GM13977 (cell line): ENCODE results near the gene CLDN11.

Experiments
- DNase-seq: peaks from one replicate; pipeline ENCODE4 v3.0.0; 2012; ENCODE audit warnings: low spot score
- in situ Hi-C: fragments of 300-500 bp; cut with MboI; formaldehyde crosslinking; loops from one replicate; pipeline ENCODE4 v1.12.0; 2022; ENCODE audit warnings: low sequenced_read_pairs, low pct_unique_long_range_greater_than_20kb, mixed read lengths, inconsistent platforms; ENCODE audit not compliant: unreplicated experiment
- TF ChIP-seq, protein P1 (sequence below): IDR thresholded peaks from 2 replicates; pipeline ENCODE4 v1.5.1; 2012; ENCODE audit warnings: mild to moderate bottlenecking, control low read depth; ENCODE audit not compliant: insufficient read depth; ENCODE audit errors: extremely low read depth, missing control alignments

CLDN11 gene

DNA sequence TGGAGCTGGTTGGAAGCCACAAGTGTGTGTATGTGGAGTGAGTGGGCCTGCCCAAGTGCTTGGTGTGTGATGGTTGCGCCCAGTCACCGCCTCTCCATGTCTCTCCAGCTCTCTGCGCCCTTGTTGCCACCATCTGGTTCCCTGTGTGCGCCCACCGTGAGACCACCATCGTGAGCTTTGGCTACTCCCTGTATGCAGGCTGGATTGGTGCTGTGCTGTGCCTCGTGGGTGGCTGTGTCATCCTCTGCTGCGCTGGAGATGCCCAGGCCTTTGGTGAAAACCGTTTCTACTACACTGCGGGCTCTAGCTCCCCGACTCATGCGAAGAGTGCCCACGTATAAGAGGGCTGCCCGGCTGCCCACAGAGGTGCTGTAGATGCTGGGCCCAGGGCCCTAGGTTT, 13.7 kb downstream of the CLDN11 start:
- in situ Hi-C loops: no loop called here
- DNase-seq: no peak
- TF ChIP-seq, protein P1, sequence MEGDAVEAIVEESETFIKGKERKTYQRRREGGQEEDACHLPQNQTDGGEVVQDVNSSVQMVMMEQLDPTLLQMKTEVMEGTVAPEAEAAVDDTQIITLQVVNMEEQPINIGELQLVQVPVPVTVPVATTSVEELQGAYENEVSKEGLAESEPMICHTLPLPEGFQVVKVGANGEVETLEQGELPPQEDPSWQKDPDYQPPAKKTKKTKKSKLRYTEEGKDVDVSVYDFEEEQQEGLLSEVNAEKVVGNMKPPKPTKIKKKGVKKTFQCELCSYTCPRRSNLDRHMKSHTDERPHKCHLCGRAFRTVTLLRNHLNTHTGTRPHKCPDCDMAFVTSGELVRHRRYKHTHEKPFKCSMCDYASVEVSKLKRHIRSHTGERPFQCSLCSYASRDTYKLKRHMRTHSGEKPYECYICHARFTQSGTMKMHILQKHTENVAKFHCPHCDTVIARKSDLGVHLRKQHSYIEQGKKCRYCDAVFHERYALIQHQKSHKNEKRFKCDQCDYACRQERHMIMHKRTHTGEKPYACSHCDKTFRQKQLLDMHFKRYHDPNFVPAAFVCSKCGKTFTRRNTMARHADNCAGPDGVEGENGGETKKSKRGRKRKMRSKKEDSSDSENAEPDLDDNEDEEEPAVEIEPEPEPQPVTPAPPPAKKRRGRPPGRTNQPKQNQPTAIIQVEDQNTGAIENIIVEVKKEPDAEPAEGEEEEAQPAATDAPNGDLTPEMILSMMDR: no peak

DNA sequence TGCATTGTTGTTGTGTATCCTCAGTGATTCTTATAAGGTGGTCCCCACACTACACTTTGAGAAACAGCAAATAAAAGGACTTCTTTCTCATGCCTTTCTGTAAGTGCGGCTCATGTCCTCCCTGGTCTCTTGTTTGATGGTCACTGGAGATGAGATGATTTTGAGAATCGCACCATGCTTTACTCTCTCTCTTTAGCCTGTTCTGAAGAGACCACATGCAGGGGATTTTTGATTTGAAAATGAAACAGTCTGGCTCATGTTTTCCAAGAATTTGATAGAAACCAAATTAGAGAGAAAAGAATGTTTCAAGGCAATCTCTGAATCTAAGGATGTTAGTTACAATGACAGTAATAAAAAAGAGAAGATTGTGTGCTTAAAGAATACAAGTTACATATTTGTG, 18.0 kb downstream of the CLDN11 start:
- in situ Hi-C loops: no loop called here
- DNase-seq: no peak
- TF ChIP-seq, protein P1: no peak

DNA sequence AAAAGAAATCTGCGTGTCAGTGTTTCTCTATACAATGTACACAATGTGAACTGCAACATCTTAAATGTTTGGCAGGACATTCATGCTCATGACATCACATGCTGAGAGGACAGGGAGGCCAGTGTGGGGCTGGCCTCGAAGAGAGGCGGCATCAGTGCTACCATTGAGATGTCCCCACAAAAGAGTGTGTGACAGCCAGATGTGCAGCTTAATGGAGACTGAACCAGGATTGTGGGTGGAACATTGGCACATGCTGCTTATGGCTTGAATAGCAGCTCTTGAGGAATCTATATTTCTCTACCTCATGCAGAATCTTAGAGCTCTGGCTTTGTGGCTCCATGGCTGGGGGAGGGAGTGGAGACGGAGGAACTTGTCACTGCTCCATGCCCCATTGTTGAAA, 18.5 kb downstream of the CLDN11 start:
- TF ChIP-seq, protein P1: no peak
- in situ Hi-C loops: no loop called here
- no peak for DNase-seq

DNA sequence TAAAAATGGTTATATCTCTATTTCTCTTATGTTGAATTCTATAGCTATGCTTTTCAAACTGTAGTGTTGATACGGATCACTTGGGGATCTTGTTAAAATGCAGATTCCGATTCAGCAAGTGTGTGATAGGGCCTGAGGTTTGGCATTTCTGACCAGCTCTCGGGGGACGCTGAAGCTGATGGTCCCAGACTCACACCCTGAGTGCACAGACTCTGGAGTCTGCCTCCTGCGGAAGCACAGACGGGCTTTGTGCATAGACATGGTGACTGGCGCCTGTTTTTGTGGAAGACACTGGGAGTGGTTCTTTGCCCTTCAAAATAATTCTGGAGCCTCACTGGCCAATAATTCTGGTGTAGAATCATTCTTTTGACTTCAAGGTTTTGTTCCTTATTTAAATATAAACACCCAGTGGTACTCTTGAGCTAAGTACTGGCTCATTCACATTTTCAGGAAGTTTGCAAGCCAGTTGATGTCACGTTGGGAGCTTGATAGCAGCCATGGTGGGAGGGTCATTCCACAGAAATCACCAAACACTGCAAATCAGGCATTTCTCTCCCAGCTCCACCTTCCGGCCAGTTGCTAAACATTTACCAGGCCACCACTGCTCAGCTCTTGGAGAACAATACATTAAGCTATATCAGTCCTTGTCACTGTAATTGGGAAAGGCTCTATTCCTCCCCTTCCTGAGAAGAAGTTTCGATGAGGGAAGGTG, 19.2 kb downstream of the CLDN11 start:
- TF ChIP-seq, protein P1: no peak
- in situ Hi-C loops: no loop called here
- no peak for DNase-seq

DNA sequence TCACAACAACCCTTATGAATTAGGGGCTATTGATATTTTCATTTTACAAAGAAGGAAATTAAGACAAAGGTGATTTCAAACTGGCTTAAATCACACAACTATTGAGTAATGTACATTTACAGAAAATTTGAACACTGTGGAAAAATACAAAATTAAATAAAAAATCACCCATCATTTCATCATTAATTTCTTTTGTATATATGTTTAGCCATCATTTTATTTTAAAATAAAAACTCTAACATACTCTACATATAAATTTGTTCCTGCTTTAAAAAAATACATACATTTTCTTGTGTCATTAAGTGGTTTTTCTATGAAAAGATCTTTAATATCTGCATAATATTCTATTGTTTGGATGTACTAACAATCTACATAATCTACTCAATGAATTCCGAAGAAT, 20.2 kb downstream of the CLDN11 start:
- in situ Hi-C loops: no loop called here
- TF ChIP-seq, protein P1: no peak
- DNase-seq: no peak

DNA sequence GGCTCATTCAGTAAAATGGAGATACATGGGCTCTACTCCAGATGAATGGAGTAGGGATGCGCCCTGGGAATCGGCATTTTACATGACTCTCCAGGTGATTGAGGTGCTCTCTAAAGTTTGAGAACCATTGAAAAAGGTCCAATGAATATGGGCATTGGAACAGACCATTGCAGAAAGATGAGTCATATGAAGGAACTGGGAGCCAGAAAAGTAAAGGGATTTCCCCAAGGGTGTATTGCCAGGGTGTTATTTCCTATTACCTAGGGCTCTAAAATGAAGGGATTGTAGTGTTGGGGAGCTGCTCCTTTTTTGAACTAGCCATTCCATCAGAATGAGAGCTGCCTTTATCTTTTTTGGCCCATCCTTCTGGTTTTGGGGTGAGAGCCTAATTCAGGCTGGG, 21.7 kb downstream of the CLDN11 start:
- DNase-seq: no peak
- TF ChIP-seq, protein P1: no peak
- in situ Hi-C loops: no loop called here

DNA sequence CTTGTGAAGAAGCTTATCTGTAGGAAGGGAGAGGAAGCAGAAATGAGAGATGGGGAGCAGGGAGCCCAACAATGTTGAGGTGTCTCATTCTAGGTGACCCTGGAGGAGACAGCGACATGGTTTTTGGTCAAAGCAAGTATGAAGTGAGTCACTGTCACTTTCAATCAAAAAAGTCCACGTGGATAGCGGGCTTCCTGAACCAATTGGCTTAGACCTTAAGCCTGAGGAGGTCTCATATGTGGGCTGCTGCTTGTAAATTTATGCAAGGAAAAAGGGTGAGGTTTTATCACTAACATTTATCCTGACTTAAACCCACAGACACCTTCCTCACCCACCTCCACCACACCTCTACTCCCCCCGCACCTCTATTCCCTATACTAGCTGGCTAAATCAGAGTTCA, 22.7 kb downstream of the CLDN11 start:
- in situ Hi-C loops: no loop called here
- TF ChIP-seq, protein P1: no peak

More for the DNA sequence above, 22.7 kb downstream of the CLDN11 start:
- DNase-seq: no peak
